GM18520 (cell line): Measurements from ENCODE around the gene SMARCE1.

ENCODE experiments used
- ATAC-seq: cut with Tn5 transposase; IDR thresholded peaks from one replicate; pipeline ENCODE4 v1.9.1; 2021; ENCODE audit not compliant: unreplicated experiment

SMARCE1 gene

DNA sequence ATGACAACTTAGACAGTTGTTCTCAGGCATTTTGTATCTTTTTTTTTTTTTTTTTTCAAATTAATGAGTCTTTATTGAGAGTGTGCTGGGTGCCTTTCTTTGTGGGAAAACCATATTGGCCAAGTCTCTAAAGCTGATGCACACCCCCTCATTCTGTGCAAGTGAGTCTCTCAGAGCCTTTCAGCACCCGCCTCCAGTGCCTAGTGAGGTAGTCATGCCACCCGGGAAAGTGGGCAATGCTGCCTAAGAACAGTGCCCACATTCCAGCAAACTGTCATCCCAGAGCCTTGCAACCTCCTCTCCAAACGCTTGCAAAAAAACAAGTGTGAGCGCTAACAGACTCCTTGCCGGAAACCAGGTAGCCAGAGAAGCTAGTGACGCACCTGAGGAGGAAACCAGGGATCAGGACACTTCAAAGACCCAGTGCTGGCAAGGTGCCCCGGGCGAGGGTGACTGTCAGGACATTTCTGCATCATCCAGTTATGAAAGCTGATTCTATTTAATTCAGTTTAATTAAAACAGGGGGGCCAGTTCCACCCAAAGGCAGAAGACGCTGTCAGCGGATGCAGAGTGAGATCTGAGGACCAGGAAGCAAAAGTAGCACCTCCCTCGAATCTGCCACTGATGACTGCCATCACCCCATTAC is 34.9 kb downstream of the SMARCE1 start:
- no peak for ATAC-seq

DNA sequence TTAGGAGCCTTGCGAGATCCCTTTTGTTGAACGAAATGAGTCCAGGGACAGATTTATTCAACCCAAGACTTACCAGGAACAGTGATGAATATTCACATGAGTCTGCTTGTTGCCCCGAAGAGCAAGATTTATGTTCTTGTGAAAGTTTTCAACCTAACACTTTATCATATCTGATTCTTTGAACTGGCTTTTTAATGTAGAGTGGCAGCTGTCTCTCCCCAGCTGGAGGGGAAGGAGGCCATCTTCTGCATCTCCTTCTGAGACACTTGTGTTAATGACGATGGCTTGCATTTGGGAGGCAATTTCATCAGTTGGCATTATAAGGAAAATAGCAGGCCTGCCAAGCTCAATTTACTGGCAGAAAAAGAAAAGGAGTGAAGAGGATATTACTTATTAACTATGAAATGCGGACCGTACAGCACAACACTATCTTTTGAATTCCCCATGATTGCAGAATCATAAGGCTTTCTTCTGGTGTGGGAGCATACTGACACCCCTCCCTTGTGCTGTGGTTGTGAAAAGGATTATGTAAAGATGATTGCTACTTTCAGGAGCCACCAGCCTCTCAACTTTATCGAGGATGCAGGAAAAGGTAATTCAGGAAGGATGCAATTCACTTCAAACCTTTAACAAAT is 35.7 kb downstream of the SMARCE1 start:
- no peak for ATAC-seq

DNA sequence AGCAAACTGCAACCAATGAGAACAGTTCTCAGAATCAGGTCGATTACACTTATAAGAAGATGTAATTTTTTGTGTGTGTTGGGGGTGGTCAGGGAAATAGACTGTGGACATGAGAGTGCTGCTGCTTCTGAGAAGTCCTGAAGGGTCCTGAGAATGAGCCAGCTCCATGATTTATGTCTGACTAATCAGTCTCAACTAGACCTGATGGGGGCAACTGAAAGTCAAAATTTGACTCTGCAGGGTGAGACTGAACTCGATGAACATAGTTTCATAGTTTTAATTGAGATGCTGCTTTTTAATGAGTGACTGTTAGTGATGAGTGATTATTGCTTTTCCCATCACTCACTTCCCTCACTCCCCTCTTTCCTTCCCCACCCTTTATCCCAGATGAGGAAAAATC is 37.3 kb downstream of the SMARCE1 start:
- ATAC-seq, result no peak

- ATAC-seq, result peak; percentile 56
Observed at GRCh38 chr17:40608061-40608581, 39.5 kb downstream of the SMARCE1 start.

DNA sequence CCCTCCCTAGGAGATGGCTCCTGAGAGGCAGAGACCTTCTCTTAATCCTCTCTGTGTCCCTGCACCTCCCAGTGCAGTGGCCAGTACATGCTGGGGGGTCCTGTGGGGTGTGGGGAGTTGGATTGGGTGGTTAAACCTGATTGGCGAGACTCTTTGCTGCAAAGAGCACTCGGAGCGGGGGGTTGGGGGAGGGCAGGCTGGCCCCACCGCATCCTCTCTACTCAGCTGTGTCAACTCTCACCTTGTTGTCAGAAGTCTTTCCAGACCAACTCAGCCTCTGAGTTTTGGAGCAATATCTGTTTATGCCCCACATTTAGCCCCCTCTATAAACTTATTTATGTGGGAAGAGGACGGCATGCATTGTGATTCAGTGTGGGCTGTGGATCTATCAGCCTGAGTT is 40.0 kb downstream of the SMARCE1 start:
- no peak for ATAC-seq

GRCh38 chr17:40606548-40607353 is 40.9 kb downstream of the SMARCE1 start:
- no peak for ATAC-seq

DNA sequence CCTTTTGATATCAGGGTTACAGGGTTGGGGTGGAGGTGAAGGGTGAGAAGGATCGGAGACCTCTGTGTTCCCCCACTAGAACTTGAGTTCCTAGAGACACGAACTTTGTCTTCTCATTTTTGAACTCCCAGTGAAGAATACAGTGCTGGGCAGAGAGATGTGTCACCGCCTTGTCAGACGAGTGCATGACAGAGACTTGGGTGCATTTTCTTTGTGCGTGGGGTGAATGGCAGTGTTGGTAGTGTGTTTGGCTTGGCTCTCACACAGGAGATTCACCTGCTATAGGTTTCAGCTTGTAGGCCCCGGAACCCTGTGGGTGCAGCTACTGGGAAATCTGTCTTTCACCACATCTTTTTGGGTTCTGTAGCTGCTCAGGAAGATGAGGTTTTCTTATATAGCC is 42.3 kb downstream of the SMARCE1 start:
- ATAC-seq, result no peak

DNA sequence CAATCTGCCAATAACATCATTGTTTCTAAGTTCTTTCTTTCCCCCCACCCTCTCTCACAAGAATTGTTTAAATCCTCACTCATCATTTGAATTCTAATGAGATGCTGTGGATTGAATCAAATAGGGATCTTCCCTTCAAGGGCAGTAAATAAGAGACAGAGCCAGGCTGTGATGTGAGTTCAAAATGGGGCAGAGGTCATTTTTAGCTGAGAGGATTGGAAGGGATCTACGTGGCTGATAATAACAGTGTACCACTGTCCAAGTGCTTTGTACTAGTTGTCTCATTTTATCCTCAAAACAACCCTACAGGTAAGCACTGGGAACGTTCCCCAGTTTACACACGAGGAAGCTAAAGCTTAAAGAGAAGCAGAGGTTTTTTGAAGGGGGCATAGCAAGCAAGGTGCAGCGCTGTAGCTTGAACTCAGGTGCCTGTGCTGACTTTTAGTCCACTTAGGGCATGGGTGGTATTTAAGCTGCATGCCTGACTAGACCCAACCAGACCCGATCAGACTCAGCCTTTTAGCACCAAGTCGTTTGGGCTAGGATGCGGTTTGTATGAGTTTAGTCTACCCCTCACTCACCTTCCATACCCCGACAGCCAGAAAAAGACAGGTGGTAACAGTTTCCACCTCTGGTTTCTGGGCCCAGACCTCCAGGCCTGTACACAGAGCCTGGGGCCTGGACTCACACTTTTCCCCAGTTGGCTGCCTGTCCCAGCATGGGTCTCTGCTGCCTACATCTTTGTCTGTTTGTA is 43.1 kb downstream of the SMARCE1 start:
- no peak for ATAC-seq

DNA sequence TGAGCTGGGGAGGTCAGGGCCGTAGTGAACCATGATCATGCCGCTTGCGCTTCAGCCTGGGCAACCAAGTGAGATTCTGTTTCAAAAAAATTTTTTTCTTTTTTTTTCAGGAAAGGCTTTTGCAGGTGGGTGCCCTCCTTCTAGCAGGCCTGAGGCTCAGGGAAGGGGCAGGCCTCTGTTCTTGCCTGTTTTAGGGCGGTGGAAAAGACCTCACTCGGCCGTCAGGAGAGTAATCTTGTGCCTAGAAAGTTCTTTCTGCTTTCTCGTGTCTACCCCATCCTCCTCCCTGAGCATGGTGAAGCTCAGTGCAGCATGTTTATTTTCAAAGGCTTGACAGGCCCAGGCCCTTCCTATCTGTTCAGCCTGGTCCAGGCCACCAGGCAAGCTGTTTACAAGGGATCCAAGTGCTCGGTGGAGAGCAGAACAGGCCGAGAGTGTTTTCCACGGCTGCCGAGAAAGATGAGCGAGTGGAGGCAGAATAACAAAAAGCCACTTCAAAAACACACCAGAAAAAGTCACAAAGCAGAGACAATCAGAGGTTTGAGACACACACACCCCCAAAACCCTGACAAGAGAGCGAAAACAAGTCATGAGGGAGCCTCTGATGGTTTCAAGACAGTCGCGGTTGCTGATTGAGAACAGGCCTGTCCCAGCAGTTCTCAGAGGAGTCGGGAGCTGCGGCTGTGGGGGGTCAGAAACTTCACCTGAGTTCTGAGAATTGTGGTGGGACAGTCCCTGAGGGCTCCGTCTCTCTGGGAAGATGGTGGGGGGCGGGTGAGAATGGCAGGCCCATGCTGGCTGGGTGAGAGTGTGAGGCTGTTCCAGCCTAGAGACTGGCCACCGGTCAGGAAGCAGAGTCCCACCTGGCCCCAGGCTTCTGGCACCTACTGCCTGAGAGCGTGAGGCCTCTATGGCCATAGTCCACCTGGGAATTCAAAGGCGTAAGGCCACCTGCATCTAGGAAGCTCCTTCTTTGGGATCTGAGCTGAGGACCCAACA is 44.9 kb downstream of the SMARCE1 start:
- no peak for ATAC-seq

DNA sequence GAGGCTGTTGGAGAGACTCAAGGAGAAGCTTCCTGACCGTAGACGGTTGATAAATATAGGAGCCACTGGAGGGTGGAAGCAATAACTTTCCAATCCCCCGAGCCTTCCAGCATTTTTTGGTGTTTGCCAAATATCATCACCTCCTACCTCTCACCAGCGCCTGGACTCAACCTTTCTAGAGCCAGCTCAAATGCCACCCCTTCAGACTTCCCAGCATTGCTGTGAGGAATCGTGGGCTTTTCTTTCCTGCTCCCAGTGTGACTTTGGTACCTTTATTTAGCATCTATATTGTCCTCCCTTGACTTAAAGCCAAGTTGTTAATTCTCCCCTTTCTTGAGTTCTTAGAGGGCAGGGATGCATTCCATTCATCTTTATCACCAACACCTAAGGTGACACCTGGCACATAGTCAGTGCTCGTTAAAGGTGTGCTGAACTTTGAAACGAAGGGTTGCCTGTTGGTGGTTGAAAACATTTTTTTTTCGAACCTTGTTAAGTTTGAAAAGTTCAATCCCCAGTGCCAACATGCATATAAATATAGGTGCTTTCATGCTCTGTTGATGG is 47.1 kb downstream of the SMARCE1 start:
- no peak for ATAC-seq

DNA sequence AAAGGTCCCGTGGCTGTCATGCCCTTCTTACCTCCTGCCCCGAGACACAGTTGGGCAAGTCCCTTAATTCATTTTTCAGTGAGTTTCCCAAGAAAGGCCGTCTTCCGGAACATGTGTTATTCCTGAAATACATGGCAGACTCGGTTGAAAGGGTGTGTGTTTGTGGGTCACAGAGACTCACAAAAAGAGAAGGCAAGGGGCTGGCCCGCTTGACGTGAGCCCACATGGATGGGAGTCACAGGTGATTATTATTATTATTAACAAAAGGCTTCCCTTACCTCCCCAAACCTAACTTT is 48.2 kb downstream of the SMARCE1 start:
- ATAC-seq, result no peak

DNA sequence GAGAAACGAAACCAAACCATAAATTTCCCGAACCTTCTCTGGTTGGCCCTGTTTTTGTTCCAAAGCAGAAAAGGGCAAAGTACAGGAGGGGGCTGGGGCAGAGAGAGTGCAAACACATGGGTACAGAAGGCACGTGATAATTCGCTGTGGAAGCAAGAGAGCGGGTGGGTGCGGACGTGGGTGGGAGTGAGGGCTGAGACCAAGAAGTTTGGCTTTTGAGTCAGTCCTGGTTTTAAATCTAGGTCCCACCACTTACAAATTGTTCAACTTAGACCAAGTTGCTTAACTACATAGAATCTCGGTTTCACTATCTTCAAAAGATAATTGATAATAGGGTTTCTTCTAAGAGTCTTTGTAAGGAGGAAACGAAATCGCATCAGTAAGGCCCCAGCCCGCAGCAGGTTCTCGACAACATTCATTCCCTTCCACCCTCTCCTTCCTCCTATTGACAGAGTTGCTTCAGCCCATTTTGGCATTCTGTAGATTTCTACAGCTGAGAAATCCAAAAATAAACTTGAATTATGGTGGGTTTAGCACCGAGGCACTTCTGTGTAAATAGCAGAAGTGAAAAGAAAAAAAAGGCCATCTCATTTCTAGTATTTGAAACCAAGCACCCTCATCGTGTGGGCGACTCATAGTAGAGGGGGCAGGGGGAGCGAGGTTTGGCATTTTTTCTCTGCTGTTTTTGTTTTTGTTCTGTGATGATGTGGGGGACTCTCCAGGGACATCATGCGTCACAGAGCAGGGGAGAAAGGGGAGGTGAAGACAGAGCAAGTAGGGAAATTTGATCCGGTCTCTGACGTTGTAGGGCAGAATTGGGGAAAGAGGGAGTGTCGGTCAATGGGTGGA is 48.8 kb downstream of the SMARCE1 start:
- ATAC-seq, result peak; percentile 41

- ATAC-seq, result no peak
Observed at GRCh38 chr17:40598301-40598618, 49.4 kb downstream of the SMARCE1 start.

DNA sequence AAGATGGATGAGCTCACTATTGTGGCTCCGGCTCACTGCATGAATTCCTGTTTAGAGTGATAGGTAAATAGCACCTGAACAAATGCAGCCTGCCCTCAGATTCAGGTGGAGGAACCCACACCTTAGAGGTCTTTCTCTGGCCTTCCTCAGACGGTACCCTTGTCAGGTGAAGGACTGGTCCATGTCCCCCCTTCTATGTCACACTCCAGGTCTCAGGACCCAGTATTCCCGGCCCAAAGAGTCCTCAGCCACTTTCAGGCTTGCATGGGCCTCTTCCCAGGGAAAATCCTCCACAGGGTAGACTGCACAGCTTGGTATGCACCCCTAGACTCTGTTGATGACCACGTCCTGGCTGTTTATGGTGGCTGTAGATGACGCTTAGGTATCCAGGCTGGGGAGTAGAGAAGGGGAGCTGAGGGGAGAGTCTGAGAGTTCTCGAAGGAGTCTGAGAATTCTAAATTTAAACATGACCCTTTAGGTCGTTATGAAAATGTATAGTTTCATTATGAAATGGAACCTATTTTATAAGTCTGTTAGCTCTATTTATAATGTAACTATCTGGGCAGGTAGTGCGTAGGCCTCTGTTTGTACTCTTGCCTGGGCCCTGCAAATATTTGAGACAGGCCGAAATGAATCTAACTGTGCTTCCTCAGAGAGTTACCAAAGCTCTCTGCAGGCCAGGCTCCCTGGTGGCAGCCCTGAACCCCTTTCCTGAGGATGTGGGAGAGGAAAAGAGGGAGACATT is 49.9 kb downstream of the SMARCE1 start:
- ATAC-seq, result no peak

DNA sequence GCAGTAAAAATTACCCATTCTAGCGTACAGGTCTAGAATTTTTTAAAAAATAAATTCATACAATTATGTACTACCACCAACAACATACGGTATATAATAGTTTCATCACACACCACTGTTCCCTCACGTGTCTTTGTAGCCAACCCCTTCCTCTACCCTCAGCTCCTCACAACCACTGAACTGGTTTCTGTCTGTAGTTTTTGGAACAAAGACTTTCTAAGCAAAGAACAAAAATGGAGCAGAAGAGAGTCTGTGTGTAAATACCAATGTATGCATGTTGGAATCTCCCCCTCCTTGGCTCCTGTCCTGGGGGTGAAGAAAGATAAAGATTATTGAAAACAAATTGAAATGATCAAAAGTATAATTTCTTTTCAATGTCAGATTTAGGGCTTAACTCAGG is 50.5 kb downstream of the SMARCE1 start:
- ATAC-seq, result no peak

DNA sequence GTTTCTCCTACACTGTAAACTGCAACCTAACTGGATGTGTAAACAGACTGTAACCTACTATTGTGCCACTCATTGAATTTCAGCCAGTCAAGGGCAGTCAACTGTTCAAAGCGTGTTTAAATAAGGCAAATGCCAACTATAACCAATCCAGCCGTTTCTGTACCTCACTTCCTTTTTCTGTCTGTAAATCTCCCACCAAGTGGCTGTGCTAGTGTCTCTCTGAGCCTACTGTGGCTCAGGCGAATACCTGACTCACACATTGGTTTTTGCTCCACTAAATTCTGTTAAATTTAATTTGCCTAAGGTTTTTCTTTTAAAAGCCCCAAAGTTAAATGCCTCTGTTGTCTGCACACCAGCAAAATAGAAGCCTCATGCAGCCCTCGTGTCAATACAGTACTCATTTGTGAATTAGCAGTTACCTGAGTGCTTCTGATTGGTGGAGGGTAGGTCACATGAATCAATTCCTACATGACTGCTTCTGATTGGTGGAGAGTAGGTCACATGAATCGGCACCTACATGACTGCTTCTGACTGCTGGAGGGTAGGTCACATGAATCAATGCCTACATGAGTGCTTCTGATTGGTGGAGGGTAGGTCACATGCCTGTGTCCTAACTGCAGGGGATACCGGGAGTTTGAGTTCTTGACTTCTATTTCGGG is 51.2 kb downstream of the SMARCE1 start:
- ATAC-seq, result no peak

DNA sequence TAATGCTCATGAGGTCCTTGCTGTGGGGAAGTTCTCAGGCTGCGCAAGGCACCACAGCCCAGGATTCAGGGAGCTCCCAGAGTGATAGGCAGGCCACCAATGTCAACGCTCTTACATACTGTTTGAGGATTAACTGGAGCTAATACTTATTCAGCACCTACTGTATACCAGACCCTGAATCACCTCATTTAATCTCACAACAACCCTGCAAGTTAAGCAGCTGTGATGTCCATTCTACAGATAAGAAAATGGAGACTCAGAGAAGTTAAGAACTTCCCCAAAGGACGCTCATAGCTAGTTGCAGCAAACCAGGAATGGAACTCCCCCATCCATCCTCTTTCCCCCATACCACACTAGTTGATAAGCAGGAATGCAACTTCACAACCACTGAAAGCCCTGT is 56.9 kb downstream of the SMARCE1 start:
- ATAC-seq, result no peak

GRCh38 chr17:40588552-40588951 is 59.1 kb downstream of the SMARCE1 start:
- ATAC-seq, result no peak
